OCI-LY3 (cell line): Measurements from ENCODE around the gene B3GNT7.

Experiments used
- H2AFZ ChIP-seq: fragments of 200-600, 300-600 bp; shearing (Covaris generic); 2 replicates; pipeline ENCODE4 v1.6.0; 2014; ENCODE audit warnings: antibody characterized with exemption, low read depth, low read length
- H3K27ac ChIP-seq: fragments of 200-600, 300-600 bp; sonication (generic); 2 replicates; pipeline ENCODE4 v1.5.1; 2014; ENCODE audit warnings: mild to moderate bottlenecking, low read length, moderate library complexity, mixed read lengths
- H3K27me3 ChIP-seq: fragments of 200-600, 300-600 bp; sonication (generic); 2 replicates; pipeline ENCODE4 v1.6.1; 2014; ENCODE audit warnings: low read depth, low read length, mixed read lengths
- H3K36me3 ChIP-seq: fragments of 200-600, 300-600 bp; sonication (generic); replicated peaks from 2 replicates; pipeline ENCODE3; 2014; ENCODE audit warnings: low read depth, low read length, mixed read lengths
- H3K4me1 ChIP-seq: fragments of 300-600, 200-600 bp; sonication (generic); 2 replicates; pipeline ENCODE4 v1.6.1; 2014; ENCODE audit warnings: low read length, mixed read lengths
- H3K4me2 ChIP-seq: fragments of 200-600, 300-600 bp; sonication (generic); 2 replicates; pipeline ENCODE4 v1.6.1; 2014; ENCODE audit warnings: low read length, mixed read lengths
- H3K4me3 ChIP-seq: fragments of 300-600, 200-600 bp; sonication (generic); 2 replicates; pipeline ENCODE4 v1.5.1; 2014; ENCODE audit warnings: antibody characterized with exemption, mild to moderate bottlenecking, low read length, moderate library complexity
- H3K79me2 ChIP-seq: fragments of 300-600, 200-600 bp; shearing (Covaris generic); 2 replicates; pipeline ENCODE4 v1.6.1; 2014; ENCODE audit warnings: mild to moderate bottlenecking, low read length, mixed read lengths
- H3K9ac ChIP-seq: fragments of 300-600, 200-600 bp; shearing (Covaris generic); 2 replicates; pipeline ENCODE4 v1.6.0; 2014; ENCODE audit warnings: mild to moderate bottlenecking, low read length, moderate library complexity
- H3K9me3 ChIP-seq: fragments of 200-600, 300-600 bp; shearing (Covaris generic); 2 replicates; pipeline ENCODE4 v1.6.1; 2014; ENCODE audit warnings: low read length, mixed read lengths; ENCODE audit not compliant: insufficient read depth
- H4K20me1 ChIP-seq: fragments of 200-600, 300-600 bp; sonication (generic); 2 replicates; pipeline ENCODE4 v1.6.1; 2016; ENCODE audit warnings: low read length, mixed read lengths; ENCODE audit not compliant: insufficient read depth
- EZH2phosphoT487 ChIP-seq: fragments of 200-600 bp; shearing (Covaris generic); IDR thresholded peaks from 2 replicates; pipeline ENCODE4 v1.6.1; 2018; ENCODE audit warnings: antibody characterized with exemption, mixed run types, low read depth
- TF ChIP-seq, protein P1 (sequence below): fragments of 200-600, 300-600 bp; sonication (generic); IDR thresholded peaks from 2 replicates; pipeline ENCODE4 v1.5.1; 2014; ENCODE audit warnings: antibody characterized with exemption, low read length, low read depth

B3GNT7 gene

DNA sequence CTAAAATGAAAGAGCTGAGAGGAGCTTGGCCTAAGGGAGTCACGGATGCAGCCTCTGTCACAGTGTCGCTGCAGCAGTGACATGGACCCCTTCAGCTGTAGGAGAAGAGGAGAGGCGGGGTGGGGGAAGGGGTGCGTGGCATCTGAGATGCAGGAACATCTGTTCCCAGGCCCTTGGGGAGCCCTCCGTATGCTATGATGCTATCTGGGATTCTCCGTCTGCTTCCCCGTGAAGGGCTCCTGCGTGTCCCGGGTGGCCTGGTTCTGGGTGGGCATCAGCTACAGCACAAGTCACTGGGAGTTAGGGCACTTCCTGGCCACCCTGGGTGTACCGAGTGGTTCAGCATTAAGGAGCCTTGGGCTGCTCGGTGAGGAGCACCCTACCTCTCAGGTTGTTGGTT is 35.6 kb upstream of the B3GNT7 start:
- H3K27me3 ChIP-seq = no peaks in the 10 kb centered on the region
- H3K27ac ChIP-seq = no peak overlapping the region
- no peaks in the 10 kb centered on the region for H3K79me2 ChIP-seq
- no peak overlapping the region for H2AFZ ChIP-seq
- no peaks in the 10 kb centered on the region for H3K36me3 ChIP-seq
- H3K9ac ChIP-seq = no peak overlapping the region
- H3K4me3 ChIP-seq = no peak overlapping the region
- no peaks in the 10 kb centered on the region for H4K20me1 ChIP-seq
- no peak overlapping the region for H3K4me2 ChIP-seq
- peaks cover 7% of the 10 kb centered on the region; the same call in 1 of the 2 replicates for H3K4me1 ChIP-seq
- no peaks in the 10 kb centered on the region for H3K9me3 ChIP-seq
- TF ChIP-seq, protein P1, sequence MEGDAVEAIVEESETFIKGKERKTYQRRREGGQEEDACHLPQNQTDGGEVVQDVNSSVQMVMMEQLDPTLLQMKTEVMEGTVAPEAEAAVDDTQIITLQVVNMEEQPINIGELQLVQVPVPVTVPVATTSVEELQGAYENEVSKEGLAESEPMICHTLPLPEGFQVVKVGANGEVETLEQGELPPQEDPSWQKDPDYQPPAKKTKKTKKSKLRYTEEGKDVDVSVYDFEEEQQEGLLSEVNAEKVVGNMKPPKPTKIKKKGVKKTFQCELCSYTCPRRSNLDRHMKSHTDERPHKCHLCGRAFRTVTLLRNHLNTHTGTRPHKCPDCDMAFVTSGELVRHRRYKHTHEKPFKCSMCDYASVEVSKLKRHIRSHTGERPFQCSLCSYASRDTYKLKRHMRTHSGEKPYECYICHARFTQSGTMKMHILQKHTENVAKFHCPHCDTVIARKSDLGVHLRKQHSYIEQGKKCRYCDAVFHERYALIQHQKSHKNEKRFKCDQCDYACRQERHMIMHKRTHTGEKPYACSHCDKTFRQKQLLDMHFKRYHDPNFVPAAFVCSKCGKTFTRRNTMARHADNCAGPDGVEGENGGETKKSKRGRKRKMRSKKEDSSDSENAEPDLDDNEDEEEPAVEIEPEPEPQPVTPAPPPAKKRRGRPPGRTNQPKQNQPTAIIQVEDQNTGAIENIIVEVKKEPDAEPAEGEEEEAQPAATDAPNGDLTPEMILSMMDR = no peak

DNA sequence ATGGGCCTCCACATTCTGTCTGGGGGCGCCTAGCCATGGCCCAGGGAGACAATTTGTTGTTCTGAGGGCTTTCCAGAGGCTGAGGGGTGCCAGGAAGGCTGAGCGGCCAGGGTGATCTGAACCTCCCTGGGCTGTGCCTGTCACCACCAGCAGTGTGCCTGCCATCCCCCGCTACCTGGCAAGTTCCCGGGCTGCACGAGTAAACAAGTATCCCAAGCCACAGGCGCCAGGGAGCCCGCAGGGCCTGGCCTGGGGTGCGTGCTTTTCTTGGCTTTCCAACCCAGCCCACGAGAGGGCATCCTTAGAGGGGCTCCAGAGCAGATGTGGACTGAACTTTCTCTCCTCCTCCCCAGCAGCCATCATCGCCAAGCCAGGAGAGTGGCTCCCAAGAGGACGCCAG is 35.1 kb upstream of the B3GNT7 start:
- Histone ChIP-seq H3K27me3 (no peaks in the 10 kb centered on the region), H3K4me2 (no peak overlapping the region), H3K36me3 (no peaks in the 10 kb centered on the region), H3K27ac (no peak overlapping the region), H3K4me3 (no peak overlapping the region), H3K9me3 (no peaks in the 10 kb centered on the region), H2AFZ (no peak overlapping the region), H3K79me2 (no peaks in the 10 kb centered on the region), H4K20me1 (no peaks in the 10 kb centered on the region), H3K4me1 (peaks cover 7% of the 10 kb centered on the region; the same call in 1 of the 2 replicates), H3K9ac (no peak overlapping the region)
- TF ChIP-seq, protein P1 = no peak
- no peak for TF ChIP-seq EZH2phosphoT487

DNA sequence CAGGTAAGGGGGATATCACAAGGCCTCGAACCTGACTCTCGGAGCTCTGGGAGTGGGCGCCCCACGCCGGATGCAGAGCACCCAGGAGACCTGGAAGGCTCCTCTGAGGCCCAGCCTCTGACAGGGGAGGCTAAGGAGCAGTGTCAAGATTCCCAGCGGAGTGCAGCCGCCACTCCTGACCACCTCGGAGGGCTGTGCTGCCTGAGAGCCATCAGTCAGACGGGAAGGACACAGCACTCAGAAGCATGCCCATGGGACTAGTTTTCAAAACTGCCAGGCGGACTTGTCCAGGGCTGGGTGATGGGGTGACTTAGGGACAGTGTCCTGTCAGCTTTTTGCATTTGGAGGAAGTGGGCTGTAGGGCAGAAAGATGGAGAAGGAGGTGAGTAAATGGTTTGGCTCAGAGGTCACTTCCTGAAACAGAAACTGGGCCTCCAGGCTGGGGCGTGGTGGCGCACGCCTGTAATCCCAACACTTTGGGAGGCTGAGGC is 34.6 kb upstream of the B3GNT7 start:
- Histone ChIP-seq H3K4me3 (no peak overlapping the region), H2AFZ (no peak overlapping the region), H3K4me2 (no peak overlapping the region), H4K20me1 (no peaks in the 10 kb centered on the region), H3K27me3 (no peaks in the 10 kb centered on the region), H3K9ac (no peak overlapping the region), H3K79me2 (no peaks in the 10 kb centered on the region), H3K4me1 (peaks cover 7% of the 10 kb centered on the region; the same call in 1 of the 2 replicates), H3K36me3 (no peaks in the 10 kb centered on the region), H3K9me3 (no peaks in the 10 kb centered on the region), H3K27ac (no peak overlapping the region)
- TF ChIP-seq, protein P1 = no peak
- no peak for TF ChIP-seq EZH2phosphoT487

DNA sequence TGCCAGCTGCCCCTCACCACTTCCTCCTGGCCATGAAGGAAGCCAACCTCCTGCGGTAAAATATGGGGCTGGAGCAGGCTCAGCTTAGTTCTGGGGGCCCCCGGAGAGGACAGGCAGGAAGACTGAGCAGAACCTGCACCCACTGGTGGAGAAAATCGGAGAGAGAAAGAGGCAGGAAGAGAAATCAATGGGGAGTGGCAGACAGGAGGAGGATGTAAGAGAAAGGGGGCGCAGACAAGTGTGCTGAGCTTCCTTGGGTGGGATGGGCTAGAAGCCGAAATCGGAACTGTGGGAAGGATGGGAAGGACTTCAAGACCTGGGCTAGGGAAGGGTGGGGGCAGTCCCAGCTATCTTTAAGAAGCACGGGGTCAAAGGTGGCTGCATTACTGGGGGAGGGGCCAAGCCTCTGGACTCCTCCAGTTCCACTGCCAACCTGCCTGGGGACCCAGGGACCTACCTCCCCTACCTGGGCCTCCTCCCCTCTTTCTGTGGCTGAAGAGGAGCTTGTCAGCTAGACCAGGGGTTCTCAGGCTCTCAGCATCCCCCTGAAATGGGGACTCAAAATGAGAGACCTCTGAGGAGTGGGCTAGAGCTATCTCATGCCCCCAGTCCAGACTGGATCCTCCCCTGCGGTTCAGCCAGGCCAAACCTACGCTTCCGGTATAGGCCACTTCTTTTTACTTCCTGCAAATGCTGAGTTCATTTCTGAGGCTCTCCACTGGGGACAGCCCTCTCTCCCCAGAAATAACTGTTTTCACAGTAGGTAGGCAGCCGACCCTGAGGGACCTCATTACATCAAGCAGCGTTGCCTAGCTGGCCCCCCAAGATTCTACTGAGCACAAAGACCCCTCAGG is 33.6 kb upstream of the B3GNT7 start:
- no peaks in the 10 kb centered on the region for H3K27me3 ChIP-seq
- no peak for TF ChIP-seq EZH2phosphoT487
- TF ChIP-seq, protein P1 = no peak
- peaks cover 7% of the 10 kb centered on the region; the same call in 1 of the 2 replicates for H3K4me1 ChIP-seq
- H3K4me2 ChIP-seq = no peak overlapping the region
- H2AFZ ChIP-seq = peak overlapping the region; percentile 83; the same call in 1 of the 2 replicates
- H4K20me1 ChIP-seq = no peaks in the 10 kb centered on the region
- H3K9ac ChIP-seq = no peak overlapping the region
- H3K27ac ChIP-seq = no peak overlapping the region
- no peaks in the 10 kb centered on the region for H3K79me2 ChIP-seq
- no peaks in the 10 kb centered on the region for H3K36me3 ChIP-seq
- no peaks in the 10 kb centered on the region for H3K9me3 ChIP-seq
- no peak overlapping the region for H3K4me3 ChIP-seq
